Fibroblast of gingiva (primary cell): ENCODE measurements around the gene CAMKK2.
A peak's percentile ranks its signal among the peaks of the same experiment; 100 is the strongest.
"Not testable (repeated sequence)": the region's sequence is repeated elsewhere in the genome, so short reads cannot be mapped to it uniquely, and the experiment has no call there.

ENCODE experiments used
- DNase-seq: peaks from one replicate; pipeline ENCODE4 v3.0.0-alpha.2; 2011; ENCODE audit warnings: low read depth

CAMKK2 gene

DNA sequence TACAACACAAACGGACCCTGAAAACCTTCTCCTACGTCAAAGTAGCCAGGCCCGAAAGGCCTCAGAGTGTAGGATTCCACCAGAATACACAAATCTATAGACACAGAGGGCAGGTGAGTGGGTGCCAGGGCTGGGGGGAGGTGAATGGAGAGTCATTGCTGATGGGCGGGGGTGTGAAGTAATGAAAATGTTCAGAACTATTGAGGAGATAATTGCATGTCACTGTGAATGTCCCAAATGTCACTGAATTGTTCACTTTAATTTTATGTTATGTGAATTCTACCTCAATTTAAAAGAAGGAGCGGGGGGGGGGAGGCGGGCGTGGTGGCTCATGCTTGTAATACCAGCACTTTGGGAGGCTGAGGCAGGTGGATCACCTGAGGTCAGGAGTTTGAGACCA is 50.6 kb downstream of the CAMKK2 start:
- DNase-seq: no peak

DNA sequence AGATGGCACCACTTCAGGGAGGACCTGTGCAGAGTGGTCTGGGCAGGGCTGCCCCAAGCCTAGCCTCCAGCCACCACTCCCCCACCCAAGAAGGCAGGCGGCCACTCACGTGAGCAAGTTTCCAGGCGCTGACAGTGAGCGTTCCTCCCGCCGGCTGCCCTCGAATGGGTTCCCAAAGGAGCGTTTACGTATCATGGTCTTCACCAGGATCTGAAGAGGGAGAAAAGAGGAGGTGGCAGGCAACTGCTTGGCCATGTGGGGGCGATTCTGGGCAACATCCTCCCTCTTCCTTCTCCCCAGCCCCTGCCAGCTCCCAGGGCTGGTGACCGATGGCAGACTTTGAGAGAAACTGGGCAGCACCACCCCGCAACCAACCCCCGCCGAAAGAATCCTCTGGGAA is 51.5 kb downstream of the CAMKK2 start:
- DNase-seq: no peak

DNA sequence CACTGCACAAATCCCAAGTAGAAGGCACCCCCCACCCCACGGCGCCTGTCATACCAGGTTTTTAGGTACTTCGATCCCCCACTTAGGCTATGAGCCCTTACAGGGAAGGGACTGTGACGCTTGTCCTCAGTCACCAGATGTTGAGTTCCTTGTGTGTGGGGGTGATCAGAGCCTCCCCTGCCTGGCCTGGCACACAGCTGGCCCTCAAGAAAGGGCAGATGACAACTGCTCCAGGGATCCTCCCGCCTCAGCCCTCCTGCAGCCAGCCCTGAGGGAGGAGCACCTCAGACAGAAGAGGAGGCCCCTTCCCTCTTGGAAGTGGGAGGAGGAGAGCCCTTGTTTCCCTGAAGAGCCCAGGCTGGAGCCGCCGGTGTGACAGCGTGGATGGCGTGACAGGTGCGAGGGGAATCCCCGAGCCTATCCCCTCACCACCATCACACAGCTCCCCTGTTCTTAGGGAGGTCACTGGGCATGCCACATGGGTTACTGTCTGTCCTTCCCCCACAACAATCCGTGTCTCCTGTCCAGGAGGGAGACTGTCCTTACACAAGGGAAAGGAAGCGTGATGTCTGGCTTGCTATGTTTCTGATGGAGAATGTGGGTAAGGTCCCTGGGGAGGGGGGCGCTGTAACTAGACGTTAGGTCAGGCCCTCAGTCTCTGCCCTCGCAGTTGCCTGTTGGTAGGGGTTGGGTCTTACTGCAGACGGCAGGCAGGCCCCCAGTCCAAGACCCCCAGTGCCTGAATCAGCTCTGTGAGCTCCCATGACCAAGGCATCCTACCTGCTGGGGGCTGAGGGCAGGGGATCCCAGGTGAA is 55.1 kb downstream of the CAMKK2 start:
- DNase-seq: no peak

DNA sequence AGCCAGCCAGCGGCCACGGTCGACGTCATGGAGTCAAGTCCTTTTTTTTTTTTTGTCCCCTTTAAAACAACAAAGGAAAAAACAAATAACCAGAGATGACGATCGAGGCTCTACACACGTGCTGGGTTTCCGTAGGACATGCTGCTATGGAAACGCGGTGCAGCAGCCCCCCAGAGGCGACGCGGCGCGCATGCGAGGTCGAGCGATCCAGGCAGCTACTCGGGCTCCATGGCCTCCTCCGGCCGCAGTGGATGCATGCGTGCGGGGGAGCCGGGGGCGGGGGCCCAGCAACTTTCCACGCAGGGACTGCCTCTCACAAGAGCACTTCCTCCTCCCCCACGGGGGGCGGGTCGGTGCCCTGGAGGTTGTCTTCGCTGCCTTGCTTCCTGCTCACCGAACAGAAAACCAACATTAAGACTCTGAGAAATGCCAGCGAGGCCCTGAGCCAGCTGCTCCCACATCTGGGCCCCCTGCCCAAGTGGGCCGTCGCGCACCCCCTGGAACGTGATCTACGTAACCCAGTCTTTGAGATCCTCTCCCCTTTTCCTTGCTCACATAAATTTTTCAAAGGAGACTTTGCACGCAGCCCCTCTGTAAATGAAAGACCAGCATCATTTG is 55.9 kb downstream of the CAMKK2 start:
- peak; percentile 29 for DNase-seq

DNA sequence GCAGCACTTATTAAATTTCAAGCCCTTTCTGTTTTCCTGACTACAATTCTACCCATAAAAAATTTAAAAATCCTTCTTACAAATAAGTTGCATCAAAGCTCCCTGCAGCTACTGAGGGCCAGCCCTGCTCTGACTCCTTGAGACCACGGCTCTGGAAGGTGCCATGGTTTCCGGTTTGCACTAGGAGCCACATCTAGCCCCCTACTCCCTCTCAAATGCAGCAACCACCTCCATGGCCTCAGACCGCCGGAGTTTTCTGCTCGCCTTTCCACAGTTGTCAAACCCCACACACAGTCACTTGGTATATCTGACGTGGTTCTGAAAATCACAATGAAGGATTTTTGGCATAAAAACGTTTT is 56.5 kb downstream of the CAMKK2 start:
- DNase-seq: no peak

DNA sequence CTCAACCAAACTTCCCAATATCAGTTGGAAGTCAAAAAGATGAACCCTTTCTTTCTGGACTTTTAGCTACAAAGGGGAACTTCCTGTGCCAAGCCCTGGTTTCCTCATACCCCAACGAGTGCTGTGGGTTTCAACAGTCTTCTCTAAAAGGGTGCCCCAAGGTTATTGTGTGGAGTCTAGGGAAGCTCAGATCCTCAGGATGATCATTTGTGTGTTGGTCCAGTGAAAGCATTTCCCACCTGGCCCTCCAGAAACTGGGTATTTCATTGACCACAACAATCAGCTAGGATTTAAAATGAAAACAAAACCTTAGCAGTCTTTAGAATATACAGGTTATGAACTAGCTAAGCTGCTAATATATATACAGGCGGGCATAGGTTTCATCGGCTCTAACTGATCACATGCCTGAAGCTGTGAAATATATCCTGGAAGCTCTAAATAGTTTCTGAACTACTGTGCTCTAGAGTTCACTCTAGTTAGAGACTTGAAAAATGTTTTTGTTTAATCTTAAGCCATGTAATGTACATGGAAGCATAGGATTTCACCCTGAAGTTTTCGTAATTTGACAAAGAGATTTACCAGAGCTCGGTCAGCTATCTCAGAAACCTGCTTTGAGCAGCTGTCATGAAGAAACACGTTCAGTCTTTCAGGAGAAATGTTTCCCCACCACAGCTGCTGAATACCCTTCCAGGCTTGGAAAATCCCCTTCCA is 57.0 kb downstream of the CAMKK2 start:
- no peak for DNase-seq

DNA sequence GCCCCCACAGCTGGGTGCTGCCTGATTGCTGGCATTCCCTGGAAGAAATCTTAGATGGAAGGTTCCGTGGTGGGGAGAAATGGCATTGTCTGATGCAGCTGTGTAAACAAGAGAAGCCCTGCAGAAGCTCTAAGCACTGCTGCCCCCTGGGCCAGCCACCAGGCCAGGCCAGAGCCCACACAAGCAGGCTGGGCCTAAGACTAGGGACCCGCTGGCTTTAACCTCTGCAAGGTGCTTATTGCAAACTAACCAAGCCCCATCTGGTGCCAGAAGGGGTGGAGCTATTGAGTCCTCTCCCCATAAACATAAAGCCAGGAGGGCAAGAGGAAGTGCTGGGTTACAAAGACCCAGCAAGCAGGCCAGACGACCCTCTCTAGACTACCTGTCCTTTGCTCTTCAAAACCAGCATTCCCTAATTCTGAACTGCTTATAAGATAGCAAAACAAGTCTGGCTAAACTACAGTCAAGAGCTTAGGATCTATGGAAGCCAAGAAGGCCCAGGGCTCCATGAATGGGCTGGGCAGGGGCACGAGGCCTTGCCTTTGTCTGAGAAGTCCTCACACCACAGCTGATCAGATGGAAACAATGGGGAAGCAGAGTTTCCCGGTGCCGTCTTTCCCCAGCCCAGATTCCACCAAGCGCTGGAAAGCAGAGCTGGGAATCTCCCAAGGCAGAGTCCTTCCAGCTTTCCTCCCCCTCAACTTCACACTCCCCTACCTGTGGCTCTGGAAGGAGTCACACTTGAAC is 57.7 kb downstream of the CAMKK2 start:
- no peak for DNase-seq

DNA sequence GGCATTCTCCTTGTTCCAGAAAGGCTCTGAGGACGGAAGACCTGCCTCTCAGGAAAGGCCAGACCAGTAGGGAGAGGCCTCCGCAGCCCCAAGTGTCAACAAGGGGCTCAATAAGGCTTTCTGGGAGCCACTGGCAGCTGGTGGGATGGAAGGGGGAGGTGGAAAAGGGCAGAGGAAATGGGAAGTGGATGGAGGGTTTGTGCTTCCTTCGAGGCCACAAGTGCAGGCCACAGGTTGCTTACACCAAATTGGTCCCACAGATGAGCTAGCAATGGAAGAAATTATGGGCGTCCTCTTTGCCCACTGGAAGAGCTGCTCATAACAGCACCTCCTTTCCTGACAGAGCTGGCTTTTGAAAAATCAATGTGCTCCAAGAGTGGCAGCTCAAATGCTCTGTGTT is 58.4 kb downstream of the CAMKK2 start:
- no peak for DNase-seq

DNA sequence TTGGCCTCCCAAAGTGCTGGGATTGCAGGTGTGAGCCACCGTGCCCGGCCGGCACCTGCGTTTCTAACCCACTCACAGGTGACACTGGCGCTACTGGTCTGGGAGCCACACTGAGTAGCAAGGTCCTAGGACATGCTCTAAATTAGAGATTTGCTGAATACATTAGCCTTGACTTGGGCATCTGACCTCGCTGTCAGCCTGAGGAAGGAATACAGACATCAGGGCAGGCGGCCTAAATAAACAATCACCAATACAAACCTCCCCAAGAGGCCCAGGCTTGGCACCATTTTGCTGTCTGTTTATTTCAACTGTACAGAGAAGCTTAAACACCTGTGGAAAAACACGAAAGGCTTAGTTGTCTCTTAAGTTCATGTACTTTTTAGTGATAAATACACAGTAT is 59.1 kb downstream of the CAMKK2 start:
- DNase-seq: no peak

DNA sequence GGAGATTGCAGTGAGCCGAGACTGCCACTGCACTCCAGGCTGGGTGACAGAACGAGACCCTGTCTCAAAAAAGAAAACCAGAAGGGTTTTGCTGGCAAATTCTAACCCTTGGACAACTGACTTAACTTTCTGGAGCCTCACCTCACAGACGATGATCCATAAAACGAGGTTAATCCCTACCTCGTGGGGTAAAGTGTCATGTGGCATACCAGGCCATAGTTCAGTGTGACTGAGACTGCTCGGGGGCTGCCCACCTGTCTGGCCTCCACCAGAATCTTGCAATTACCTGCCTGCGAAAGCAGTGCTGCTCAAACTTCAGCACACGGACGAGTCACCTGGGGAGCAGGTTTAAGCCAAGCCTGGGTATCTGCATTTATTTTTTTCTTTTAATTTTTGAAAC is 59.7 kb downstream of the CAMKK2 start:
- DNase-seq: no peak

DNA sequence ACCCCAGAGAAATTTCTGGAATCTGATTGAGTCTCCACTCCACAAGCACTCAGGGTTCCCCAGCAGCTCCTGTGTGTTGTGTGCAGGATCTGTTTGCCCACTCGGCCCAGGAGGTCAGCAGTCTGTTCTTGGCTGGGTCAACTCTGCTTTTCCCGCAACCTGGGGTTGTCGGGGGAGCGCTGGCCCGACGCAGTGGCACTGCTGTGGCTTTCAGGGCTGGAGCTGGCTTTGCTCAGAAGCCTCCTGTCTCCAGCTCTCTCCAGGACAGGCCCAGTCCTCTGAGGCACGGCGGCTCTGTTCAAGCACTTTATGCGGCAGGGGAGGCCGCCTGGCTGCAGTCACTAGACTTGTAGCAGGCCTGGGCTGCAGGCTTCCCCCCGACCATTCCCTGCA is 62.9 kb downstream of the CAMKK2 start:
- DNase-seq: no peak

DNA sequence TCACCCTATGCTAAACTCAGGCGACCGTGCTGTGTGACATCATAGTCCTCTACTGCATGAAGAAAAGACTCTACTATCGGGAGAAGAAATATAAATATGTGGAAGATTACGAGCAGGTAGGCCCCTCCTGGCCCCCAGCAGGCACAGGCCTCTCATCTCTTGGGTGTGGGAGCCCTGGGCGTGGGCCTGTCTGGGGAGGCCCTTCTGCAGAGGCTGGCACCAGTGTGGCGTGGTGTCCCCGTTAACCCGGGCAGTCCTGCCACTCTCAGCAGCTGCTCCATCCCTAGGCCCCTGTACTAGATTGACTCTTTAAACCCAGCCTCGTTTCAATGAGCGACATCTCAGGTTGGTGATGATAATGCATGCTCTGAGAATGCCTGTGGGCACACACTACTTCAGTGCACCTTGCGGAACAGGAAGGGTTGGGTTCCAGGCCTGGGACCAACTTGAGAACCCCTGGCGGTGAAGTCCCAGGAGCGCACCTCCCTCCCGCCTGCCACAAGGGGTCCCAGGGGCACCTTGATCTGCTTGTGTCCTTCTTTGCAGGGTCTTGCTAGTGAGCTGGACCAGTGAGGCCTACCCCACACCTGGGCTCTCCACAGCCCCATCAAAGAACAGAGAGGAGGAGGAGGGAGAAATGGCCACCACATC is 63.4 kb downstream of the CAMKK2 start:
- DNase-seq: no peak

DNA sequence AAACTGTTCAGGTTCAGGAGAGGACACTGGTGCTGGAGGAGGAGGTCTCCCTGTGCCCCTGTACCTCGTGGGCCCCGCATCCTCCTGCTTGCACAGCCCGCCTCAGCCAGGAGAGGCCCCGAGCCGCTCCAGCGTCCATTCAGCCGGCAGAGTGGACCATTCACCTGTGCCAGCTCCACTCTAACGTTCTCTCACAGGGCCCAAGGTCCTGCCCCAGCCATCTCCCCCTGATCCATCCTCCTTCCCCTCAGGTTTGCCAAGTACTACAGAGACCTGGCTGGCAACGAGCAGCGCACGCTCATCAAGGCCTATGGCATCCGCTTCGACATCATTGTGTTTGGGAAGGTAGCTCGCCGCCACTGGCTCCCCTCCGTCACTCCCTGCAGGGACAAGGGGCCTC is 64.3 kb downstream of the CAMKK2 start:
- no peak for DNase-seq

DNA sequence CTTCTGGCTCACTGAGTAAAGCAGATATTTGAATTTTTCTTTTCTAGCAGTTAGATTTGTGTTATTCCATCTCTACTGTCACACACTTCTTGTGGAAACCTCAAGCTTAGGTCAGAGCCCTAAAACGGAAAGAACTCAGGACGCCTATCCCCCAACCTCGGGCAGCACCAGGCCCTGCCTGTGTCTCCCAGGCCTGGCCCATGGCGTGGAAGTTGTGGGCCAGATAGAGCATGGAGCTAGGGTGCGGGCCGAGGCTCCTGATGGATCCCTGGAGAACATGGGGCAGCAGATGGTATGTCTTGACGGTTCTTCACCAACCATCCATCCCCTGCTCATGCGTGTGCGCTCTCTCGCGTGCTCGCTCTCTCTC is 66.0 kb downstream of the CAMKK2 start:
- DNase-seq: no peak

DNA sequence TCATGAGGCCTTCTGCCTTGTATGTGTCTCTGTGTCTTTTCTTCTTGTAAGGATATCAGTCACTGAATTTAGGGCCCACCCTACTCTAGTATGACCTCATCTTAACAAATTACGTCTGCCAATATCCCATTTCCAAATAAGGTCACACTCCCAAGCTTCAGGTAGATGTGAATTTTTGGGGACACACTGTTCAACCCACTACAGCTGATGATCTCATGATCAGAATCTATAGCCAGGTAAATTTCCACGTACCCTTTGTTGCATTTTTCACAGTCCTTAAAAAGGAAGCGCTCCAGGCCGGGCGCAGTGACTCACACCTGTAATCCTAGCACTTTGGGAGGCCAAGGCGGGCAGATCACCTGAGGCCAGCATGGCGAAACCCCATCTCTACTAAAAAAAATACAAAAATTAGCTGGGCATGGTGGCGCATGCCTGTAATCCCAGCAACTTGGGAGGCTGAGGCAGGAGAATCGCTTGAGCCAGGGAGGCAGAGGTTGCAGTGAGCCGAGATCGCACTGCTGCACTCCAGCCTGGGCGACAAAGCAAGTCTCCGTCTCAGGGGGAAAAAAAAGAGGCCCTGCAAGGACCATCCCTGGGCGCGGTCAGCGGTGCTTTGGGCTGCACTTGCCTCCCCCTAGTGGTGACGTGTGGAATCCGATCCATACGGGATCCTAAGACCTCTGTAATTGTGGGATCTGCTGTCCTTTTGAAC is 66.5 kb downstream of the CAMKK2 start:
- peak; percentile 68 for DNase-seq

DNA sequence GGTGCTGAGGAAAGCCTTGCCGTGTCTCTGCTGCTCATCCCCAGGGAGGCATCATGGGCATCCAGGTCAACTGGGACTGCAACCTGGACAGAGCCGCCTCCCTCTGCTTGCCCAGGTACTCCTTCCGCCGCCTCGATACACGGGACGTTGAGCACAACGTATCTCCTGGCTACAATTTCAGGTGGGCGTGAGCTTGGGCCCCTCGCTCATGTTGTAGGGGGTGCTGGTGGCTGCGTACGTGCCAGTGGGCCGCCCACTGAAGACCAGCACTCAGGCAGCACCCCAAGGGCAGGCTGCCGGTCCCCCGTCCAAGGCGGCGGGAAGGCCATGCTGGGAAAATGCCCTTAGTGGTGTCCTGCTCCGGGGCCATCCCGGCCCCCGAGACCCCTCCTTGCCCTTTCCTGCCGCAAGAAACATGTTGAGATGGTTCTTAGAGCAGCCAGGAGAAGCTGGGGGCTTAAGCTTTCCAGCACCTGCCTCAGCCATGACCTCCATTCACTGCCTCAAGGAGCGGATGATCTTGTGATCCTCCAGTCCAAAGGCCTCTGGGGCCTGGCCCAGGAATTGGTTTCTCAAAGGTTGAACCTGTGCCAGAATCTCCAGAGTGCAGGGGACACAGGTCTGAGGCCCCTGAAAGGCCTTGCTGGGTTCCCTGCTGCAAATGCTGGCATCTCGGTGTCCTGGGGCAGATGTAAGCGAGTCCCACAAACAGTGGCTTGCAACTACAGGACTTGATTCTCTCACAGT is 67.4 kb downstream of the CAMKK2 start:
- DNase-seq: no peak

DNA sequence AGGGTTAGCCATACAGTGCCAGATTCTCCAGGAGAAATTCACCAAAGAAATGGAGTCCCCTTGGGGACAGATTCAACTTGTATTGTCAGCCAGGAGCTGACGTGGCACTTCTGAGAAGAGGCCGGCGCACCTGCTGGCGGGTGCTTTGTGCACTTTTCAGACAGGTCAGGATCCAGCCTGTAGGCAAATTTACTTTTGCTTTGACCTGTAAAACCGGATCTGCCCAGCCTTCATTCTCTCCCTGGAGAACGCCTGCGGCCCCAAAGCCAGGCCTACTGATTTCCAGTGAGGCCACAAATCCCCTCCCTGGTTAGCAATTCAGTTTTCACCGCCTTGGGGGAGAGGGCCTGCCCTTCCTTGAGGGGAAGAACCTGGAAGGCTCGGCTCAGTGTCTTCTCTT is 69.2 kb downstream of the CAMKK2 start:
- DNase-seq: no peak

DNA sequence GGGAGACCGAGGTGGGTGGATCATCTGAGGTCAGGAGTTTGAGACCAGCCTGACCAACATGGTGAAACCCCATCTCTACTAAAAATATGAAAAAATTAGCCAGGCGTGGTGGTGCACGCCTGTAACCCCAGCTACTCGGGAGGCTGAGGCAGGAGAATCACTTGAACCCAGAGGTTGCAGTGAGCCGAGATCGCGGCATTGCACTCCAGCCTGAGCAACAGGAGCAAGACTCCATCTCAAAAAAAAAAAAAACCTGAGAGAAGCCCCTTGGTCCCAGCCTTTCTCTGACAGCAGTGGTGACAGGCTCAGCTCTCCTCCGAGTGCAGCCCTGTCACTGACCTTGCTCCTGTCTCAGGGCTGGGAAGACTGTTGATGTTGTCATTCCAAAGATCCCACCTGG is 69.6 kb downstream of the CAMKK2 start:
- not testable (repeated sequence) for DNase-seq

DNA sequence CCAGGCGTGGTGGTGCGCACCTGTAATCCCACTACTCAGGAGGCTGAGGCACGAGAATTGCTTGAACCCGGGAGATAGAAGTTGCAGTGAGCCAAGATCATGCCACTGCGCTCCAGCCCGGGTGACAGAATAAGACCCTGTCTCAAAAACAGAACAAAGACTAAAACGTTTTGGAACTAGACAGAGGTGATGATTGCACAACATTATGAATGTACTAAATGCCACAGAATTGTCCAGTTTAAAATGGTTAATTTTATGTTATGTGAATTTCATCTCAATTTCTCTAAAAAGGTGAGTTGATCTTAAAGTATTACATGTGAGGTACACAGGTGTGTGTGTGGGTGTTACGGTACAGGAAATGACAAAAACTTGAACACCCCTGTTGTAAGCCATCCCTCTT is 70.1 kb downstream of the CAMKK2 start:
- no peak for DNase-seq

DNA sequence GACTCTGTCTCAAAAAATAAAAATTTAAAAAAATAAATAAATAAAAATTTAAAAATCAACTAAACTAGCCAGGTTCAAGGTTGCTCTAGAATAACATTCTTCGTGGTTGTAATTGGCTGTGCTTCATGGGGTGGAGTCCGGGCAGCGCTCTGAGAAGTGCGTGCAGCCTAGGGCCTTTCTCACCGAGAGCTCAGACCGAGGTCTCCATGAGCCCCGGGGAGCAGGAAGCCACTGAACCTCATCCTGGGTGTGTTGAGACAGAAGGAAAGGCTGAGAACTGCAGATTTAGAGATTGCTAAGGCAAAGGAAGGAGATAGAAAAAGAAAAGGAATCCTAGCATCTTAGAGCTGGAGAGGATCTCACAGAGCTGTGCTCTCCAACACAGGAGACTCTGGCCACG is 71.9 kb downstream of the CAMKK2 start:
- no peak for DNase-seq
